Measurements from ENCODE around the gene S100A5.

S100A5 gene

GRCh38 chr1:153568367-153569099 lies 27.8 kb upstream of the S100A5 start (continued):
- TF ChIP-seq OSR2 (tag by site-specific recombination; IDR thresholded peaks at IDR 0.05) = no peak
- no peak for TF ChIP-seq ZSCAN18 (tag by site-specific recombination; IDR thresholded peaks at IDR 0.05)
- TF ChIP-seq SP7 (tag by site-specific recombination; IDR thresholded peaks at IDR 0.05) = peak; percentile 47
- peak; percentile 91 for TF ChIP-seq ZSCAN30 (tag by site-specific recombination; IDR thresholded peaks at IDR 0.05)
- peak; percentile 97 for TF ChIP-seq CTCF (tag by site-specific recombination; IDR thresholded peaks at IDR 0.05)
- no peak for TF ChIP-seq ZIC2 (tag by site-specific recombination; IDR thresholded peaks at IDR 0.05)
- no peak for TF ChIP-seq AEBP2 (tag by site-specific recombination; IDR thresholded peaks at IDR 0.05; ENCODE audit: borderline replicate concordance)
- no peak for TF ChIP-seq ZNF248 (tag by site-specific recombination; IDR thresholded peaks at IDR 0.05)
- TF ChIP-seq TSHZ1 (tag by site-specific recombination; IDR thresholded peaks at IDR 0.05; ENCODE audit: borderline replicate concordance) = no peak
- no peak for TF ChIP-seq ZNF701 (tag by site-specific recombination; IDR thresholded peaks at IDR 0.05)
- TF ChIP-seq KLF8 (tag by site-specific recombination; IDR thresholded peaks at IDR 0.05) = peak; percentile 67; the same call in 1 of the 2 replicates
- no peak for TF ChIP-seq ZNF560 (tag by site-specific recombination; IDR thresholded peaks at IDR 0.05; ENCODE audit: borderline replicate concordance)
- no peak for TF ChIP-seq ZNF626 (tag by site-specific recombination; IDR thresholded peaks at IDR 0.05)
- no peak for TF ChIP-seq ZNF155 (tag by site-specific recombination; IDR thresholded peaks at IDR 0.05)
- no peak for TF ChIP-seq ZNF664 (tag by site-specific recombination; IDR thresholded peaks at IDR 0.05)
- no peak for TF ChIP-seq PRDM1 (tag by site-specific recombination; IDR thresholded peaks at IDR 0.05)
- no peak for TF ChIP-seq ZNF146 (tag by site-specific recombination; IDR thresholded peaks at IDR 0.05)
- TF ChIP-seq ZNF148 (tag by site-specific recombination; IDR thresholded peaks at IDR 0.05; ENCODE audit: borderline replicate concordance) = no peak
- TF ChIP-seq ZNF600 (tag by site-specific recombination; IDR thresholded peaks at IDR 0.05) = peak; percentile 95
- TF ChIP-seq ZNF629 (tag by site-specific recombination; IDR thresholded peaks at IDR 0.05) = peak; percentile 28
- TF ChIP-seq ZNF121 (tag by site-specific recombination; IDR thresholded peaks at IDR 0.05) = no peak
- no peak for TF ChIP-seq GFI1B (tag by site-specific recombination; IDR thresholded peaks at IDR 0.05)
- no peak for TF ChIP-seq ZNF488 (tag by site-specific recombination; IDR thresholded peaks at IDR 0.05)
- TF ChIP-seq ZNF654 (tag by site-specific recombination; IDR thresholded peaks at IDR 0.05; ENCODE audit: low read depth) = peak; percentile 90
